Measurements from ENCODE around the gene ETFA. TPM values are rescaled to one million over a fixed set of nuclear protein-coding genes. Genes with fewer than 3 reads are reported as not detected.

The ETFA gene
- total RNA-seq, 1 donor from 2014 or later, result 157 TPM

DNA sequence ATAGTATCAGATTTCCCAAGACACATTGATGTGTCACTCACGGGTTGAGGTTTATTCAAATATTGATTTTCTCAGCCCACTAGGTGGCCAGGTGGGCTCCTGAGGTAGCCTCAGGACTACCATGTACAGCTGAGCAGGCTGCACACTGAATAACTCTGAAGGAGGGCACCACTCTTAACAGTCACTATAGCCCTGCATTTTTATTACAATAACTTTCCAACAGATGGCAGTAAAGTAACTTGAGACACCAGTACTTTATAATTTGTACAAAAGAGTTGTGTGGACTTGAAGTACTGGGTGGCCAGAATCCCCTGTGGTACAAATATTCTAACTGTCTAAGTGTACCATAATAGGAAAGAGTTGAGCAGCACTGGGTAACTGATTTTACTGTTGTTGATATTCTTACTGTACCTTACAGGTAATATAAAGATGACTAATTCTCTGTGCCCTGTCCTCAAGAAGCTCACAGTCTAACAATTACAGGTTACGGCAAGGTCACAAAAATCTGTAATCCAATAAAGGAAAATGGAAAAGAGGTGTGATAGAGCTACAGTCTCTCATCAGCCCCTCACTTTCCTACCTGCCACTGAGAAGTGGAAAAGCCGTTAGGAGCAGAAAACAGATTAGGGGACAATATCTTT is 76.0 kb downstream of the ETFA start:
- intact Hi-C loops (cut with micrococcal nuclease), result loop anchor here (2.0 kb wide), 1 partner anchor 101 kb away; the partner anchor contains the start of gene ISL2
- H3K27ac Mint-ChIP-seq, result no peak overlapping the region
- no peaks in the 10 kb centered on the region for H3K9me3 Mint-ChIP-seq
- H3K4me3 Mint-ChIP-seq (ENCODE audit: low read depth), result no peak overlapping the region
- DNase-seq (ENCODE audit: low spot score), result no peak
- H3K4me1 Mint-ChIP-seq (ENCODE audit: low read depth), result no peaks in the 10 kb centered on the region
- H3K36me3 Mint-ChIP-seq (ENCODE audit: low read depth), result peaks cover 12% of the 10 kb centered on the region
- H3K27me3 Mint-ChIP-seq (ENCODE audit: low read depth), result no peaks in the 10 kb centered on the region

DNA sequence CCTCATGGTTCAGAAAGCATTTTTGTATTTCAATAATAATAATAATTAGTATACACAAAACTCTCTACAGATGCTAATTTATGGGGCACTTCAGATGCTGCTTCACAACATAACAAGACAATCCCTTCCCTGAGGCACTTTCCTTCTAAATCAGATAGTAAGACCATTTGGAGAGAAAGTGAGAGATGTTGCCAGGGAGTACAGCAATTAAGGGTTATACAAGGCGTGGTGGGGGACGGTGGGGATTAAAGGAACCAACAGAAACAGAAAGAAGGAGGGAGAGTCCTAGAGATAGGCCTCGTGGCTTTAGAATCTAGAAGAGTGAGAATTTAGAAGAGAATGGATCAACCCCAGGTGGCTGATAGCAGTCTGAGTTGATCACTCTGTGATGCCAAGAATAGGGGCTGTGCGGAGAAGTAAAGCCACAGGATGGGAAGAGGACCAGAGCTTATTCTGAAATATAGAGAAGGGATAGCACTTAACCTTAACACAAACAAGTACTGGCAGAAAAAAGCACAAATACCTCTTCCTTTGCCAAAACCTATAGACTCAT is 76.9 kb downstream of the ETFA start:
- no peak for DNase-seq (ENCODE audit: low spot score)
- H3K9me3 Mint-ChIP-seq, result no peaks in the 10 kb centered on the region
- H3K27ac Mint-ChIP-seq, result no peak overlapping the region
- no peaks in the 10 kb centered on the region for H3K27me3 Mint-ChIP-seq (ENCODE audit: low read depth)
- intact Hi-C loops (cut with micrococcal nuclease), result loop anchor here (2.0 kb wide), 1 partner anchor 102 kb away; the partner anchor contains the start of gene ISL2
- no peak overlapping the region for H3K4me3 Mint-ChIP-seq (ENCODE audit: low read depth)
- H3K4me1 Mint-ChIP-seq (ENCODE audit: low read depth), result no peaks in the 10 kb centered on the region
- H3K36me3 Mint-ChIP-seq (ENCODE audit: low read depth), result peaks cover 12% of the 10 kb centered on the region

DNA sequence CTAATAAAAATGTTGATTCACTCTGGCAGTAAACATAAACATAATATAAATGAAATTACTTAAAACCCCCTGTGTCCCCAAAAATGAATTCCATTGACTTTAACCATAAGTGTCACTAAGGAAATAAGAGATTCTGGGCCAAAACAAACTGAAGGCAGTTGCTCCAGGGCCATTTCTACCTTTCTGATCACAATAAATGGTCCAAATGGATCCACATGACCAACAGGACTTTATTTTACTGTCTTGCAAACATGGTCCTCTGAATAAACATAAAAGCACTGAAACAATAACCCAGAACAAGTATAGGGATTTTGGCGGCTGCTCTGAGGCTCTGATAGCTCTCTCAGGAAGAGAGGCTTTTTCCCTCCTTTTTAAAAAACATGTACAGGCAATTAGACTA is 77.3 kb downstream of the ETFA start:
- intact Hi-C loops (cut with micrococcal nuclease), result loop anchor here (2.0 kb wide), 1 partner anchor 103 kb away; the partner anchor contains the start of gene ISL2
- Mint-ChIP-seq H3K4me3 (ENCODE audit: low read depth) (no peak overlapping the region), H3K4me1 (ENCODE audit: low read depth) (no peaks in the 10 kb centered on the region), H3K9me3 (no peaks in the 10 kb centered on the region), H3K27ac (no peak overlapping the region), H3K36me3 (ENCODE audit: low read depth) (peaks cover 12% of the 10 kb centered on the region), H3K27me3 (ENCODE audit: low read depth) (no peaks in the 10 kb centered on the region)
- no peak for DNase-seq (ENCODE audit: low spot score)

DNA sequence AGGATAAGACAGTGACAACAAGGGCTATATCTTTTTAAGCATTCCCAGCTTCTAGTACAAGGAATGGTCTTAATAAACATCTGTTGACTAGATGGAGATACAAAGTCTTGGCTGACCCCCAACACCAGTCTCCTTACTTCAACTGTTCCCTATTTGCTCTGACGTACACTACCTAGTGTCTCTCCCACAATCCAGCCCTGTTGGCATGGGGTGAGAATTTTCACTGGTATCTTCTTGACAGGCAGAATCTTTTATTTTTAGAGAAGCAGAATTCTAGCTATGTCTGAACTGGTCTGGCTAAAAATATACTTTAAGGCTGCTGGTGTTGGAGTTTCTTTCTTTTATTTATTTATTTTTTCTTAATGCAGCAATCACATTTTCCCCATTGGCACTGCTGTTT is 82.0 kb downstream of the ETFA start:
- Mint-ChIP-seq H3K27ac (no peak overlapping the region), H3K4me1 (ENCODE audit: low read depth) (peaks cover 6% of the 10 kb centered on the region), H3K27me3 (ENCODE audit: low read depth) (no peaks in the 10 kb centered on the region), H3K36me3 (ENCODE audit: low read depth) (peaks cover 24% of the 10 kb centered on the region), H3K4me3 (ENCODE audit: low read depth) (no peak overlapping the region), H3K9me3 (no peaks in the 10 kb centered on the region)
- intact Hi-C loops (cut with micrococcal nuclease), result no loop called here
- DNase-seq (ENCODE audit: low spot score), result no peak

DNA sequence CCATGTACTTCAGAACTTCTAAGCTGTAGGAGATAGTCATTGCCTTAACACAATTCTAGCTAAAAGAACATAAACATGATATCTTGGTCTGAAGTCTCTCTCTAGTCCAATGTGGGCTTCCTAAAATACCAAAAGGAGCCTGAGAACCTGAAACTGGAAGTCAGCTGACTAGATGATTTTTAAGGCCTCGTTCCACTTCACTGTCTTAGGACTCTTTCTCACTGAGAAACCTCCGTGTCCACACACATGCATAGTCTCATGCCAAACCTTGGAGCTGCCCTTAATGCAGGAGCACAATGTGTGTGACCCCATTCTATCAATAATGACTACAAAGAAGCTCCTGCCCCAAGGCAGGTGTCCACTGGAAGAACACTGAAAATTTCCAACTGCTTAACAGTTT is 87.7 kb downstream of the ETFA start:
- no peaks in the 10 kb centered on the region for H3K9me3 Mint-ChIP-seq
- H3K27ac Mint-ChIP-seq, result no peak overlapping the region
- no peaks in the 10 kb centered on the region for H3K27me3 Mint-ChIP-seq (ENCODE audit: low read depth)
- intact Hi-C loops (cut with micrococcal nuclease), result no loop called here
- H3K4me3 Mint-ChIP-seq (ENCODE audit: low read depth), result no peak overlapping the region
- H3K36me3 Mint-ChIP-seq (ENCODE audit: low read depth), result peaks cover 41% of the 10 kb centered on the region
- peaks cover 8% of the 10 kb centered on the region for H3K4me1 Mint-ChIP-seq (ENCODE audit: low read depth)
- DNase-seq (ENCODE audit: low spot score), result no peak

DNA sequence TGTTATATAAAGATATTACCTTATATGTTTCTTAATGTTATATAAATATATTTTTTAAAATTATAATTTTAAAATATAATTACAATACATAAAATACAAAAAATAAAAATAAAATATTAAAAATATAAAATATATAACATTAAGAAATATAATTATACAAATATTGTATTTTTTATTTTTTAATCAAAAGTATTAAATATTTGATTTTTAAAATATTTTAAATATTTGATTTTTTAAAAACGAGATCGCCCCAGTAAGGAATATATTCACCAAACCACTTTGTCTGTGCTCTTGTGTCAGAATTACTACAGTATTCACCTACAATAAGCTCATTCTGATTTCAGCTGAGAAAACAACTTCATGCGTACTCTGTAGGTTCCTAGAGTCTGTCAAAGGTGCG is 89.1 kb downstream of the ETFA start:
- no peak for DNase-seq (ENCODE audit: low spot score)
- Mint-ChIP-seq H3K27me3 (ENCODE audit: low read depth) (no peaks in the 10 kb centered on the region), H3K27ac (no peak overlapping the region), H3K4me3 (ENCODE audit: low read depth) (no peak overlapping the region), H3K36me3 (ENCODE audit: low read depth) (peaks cover 43% of the 10 kb centered on the region), H3K4me1 (ENCODE audit: low read depth) (peaks cover 10% of the 10 kb centered on the region), H3K9me3 (no peaks in the 10 kb centered on the region)
- intact Hi-C loops (cut with micrococcal nuclease), result no loop called here

DNA sequence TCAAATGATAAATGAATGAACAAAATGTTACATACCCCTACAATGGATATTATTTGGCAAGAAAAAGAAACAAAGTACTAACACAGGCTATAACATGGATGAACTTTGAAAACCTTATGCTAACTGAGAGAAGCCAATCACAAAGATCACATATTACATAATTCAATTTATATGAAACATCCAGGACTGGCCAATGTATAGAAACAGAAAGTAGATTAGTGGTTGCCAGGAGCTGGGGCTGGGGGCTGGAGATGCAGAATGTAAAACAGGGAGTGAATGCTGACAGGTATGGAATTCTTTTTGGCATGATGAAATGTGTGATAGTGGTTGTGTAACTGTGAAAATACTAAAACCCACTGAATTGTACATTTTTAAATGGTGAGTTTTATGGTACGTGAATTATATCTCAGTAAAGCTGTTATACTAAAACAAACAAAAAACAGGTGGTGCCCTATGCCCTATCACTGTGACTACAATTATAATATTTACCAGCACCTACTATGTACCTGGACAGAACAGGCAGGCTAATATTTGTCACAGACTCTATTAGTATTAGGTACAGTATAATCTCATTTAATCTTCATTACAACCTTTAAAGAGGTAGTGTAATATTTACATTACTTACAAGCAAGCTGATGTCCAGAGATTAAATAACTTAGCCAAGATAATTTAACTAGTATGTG is 90.0 kb downstream of the ETFA start:
- Mint-ChIP-seq H3K36me3 (ENCODE audit: low read depth) (peaks cover 44% of the 10 kb centered on the region), H3K4me1 (ENCODE audit: low read depth) (peaks cover 10% of the 10 kb centered on the region), H3K4me3 (ENCODE audit: low read depth) (no peak overlapping the region), H3K9me3 (no peaks in the 10 kb centered on the region), H3K27ac (no peak overlapping the region), H3K27me3 (ENCODE audit: low read depth) (no peaks in the 10 kb centered on the region)
- DNase-seq (ENCODE audit: low spot score), result no peak
- intact Hi-C loops (cut with micrococcal nuclease), result no loop called here

DNA sequence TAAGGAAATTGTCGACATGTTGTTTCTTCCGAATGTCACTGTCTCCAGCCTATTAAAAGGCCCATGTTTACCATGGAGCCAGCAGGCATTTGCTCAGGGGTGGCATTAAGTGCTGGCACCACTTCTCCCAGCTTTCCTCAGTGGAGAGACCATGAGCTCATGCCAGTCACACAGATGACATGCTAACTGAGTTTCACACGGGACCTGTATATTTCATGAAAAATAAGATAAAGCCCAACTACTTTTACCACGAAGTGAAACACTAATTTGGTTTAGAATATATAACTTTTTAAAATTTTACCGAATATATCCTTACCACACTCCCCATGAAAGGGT is 93.4 kb downstream of the ETFA start:
- no peaks in the 10 kb centered on the region for H3K27me3 Mint-ChIP-seq (ENCODE audit: low read depth)
- no peaks in the 10 kb centered on the region for H3K9me3 Mint-ChIP-seq
- H3K36me3 Mint-ChIP-seq (ENCODE audit: low read depth), result peaks cover 34% of the 10 kb centered on the region
- H3K4me1 Mint-ChIP-seq (ENCODE audit: low read depth), result peaks cover 5% of the 10 kb centered on the region
- H3K4me3 Mint-ChIP-seq (ENCODE audit: low read depth), result no peak overlapping the region
- intact Hi-C loops (cut with micrococcal nuclease), result no loop called here
- no peak overlapping the region for H3K27ac Mint-ChIP-seq
- DNase-seq (ENCODE audit: low spot score), result no peak

DNA sequence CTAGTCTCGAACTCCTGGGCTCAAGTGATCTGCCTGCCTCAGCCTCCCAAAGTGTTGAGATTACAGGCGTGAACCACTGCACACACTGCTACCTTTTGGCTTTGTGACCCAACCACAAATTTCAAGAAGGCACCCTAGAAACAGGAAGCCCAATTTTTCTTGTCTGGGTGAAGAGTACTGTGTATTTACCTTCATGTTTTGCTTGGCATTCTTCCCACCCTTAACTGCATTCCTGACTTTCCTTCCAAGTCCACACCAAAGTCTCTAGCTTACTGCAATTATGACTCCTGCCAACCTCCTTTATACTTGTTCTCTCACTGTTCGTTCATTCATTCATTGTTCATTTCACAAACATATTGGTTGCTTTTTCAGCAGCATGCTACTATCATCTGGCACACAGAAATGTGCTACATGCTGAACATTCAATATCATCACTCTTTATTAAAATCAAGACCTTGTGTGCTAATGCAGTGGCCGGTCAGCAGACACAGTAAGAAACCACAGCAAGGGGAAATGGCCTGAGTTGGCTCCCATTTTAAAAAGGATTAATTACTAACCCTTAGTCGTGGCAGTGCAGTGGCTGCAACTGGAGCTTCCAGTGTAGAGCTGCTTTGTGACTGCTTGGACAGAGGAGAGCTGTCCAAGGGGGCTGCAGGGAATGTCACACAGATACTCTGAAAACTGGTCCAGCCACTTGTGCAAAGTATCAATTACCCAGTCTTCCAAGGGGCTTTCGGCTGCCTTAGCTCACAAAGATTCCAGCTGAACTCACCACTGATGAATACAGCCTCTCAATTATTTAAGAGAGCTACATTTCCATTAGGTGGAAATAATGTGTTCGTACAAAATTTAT is 94.0 kb downstream of the ETFA start:
- Mint-ChIP-seq H3K27ac (no peak overlapping the region), H3K4me3 (ENCODE audit: low read depth) (no peak overlapping the region), H3K36me3 (ENCODE audit: low read depth) (peaks cover 33% of the 10 kb centered on the region), H3K4me1 (ENCODE audit: low read depth) (peaks cover 4% of the 10 kb centered on the region), H3K27me3 (ENCODE audit: low read depth) (no peaks in the 10 kb centered on the region), H3K9me3 (no peaks in the 10 kb centered on the region)
- intact Hi-C loops (cut with micrococcal nuclease), result no loop called here
- DNase-seq (ENCODE audit: low spot score), result no peak

DNA sequence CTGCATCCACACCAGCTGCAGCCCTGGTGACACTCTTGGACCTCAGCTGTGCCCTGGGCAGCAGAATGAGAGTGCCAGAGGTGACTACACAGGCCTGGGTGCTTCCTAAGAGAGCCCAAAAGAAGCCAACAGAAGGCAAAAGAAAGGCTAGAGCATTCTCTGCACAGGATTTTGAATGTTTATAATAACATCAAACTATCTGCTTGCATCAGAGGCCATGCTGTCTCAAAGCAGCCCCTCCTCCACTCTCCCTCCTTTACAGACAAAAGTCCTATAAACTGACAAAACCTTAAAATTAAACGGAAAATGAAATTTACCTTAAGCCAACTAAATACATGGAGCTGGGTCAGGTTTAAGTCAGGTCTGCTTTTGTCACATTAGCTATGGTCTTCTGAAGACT is 95.6 kb downstream of the ETFA start:
- H3K27me3 Mint-ChIP-seq (ENCODE audit: low read depth), result no peaks in the 10 kb centered on the region
- DNase-seq (ENCODE audit: low spot score), result no peak
- peaks cover 4% of the 10 kb centered on the region for H3K4me1 Mint-ChIP-seq (ENCODE audit: low read depth)
- H3K9me3 Mint-ChIP-seq, result no peaks in the 10 kb centered on the region
- H3K36me3 Mint-ChIP-seq (ENCODE audit: low read depth), result peaks cover 27% of the 10 kb centered on the region
- H3K4me3 Mint-ChIP-seq (ENCODE audit: low read depth), result no peak overlapping the region
- intact Hi-C loops (cut with micrococcal nuclease), result no loop called here
- H3K27ac Mint-ChIP-seq, result no peak overlapping the region

DNA sequence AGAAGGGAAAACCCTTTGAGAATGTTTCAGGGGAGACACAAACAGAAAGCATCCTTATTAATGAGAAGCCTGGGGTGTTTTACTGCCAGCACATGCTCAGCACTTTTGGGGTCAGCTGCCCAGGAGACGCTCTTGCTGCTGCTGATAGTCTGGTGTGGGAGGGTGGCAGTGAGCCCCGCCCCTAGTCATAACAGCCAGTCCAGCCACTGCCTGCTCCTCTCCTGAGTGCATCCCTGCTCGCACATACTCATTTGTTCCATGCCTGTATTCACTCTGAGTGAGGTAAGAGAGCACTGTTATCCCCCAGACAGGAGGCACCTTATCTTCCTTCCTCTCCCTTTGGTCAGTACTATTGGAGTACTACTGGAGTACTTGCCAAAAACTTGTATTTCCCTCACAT is 101.3 kb downstream of the ETFA start:
- Mint-ChIP-seq H3K27ac (no peak overlapping the region), H3K4me3 (ENCODE audit: low read depth) (no peak overlapping the region), H3K36me3 (ENCODE audit: low read depth) (peaks cover 9% of the 10 kb centered on the region)

DNA sequence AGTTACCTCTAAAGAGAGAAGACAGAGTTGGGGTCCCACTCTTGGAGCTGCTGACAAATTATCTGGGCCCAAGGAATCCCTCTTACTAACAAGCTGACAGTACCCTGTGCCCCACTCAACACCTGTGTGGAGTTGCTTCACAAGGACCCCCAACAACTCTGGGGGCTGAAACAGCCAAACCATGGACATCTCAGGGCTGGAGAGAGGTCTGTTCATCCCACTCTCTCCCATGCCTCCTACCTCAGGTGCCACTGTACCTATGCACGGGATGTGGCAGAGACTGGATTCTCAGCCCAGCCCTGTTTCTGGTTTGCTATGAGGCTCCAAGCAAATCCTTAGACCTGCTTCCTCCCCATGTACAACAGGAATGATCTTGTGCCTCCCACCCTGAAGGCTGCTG is 101.7 kb downstream of the ETFA start:
- no peaks in the 10 kb centered on the region for H3K27me3 Mint-ChIP-seq (ENCODE audit: low read depth)
- H3K9me3 Mint-ChIP-seq, result no peaks in the 10 kb centered on the region
- no peak overlapping the region for H3K27ac Mint-ChIP-seq
- H3K4me1 Mint-ChIP-seq (ENCODE audit: low read depth), result peaks cover 4% of the 10 kb centered on the region
- DNase-seq (ENCODE audit: low spot score), result no peak
- intact Hi-C loops (cut with micrococcal nuclease), result no loop called here
- peaks cover 9% of the 10 kb centered on the region for H3K36me3 Mint-ChIP-seq (ENCODE audit: low read depth)
- H3K4me3 Mint-ChIP-seq (ENCODE audit: low read depth), result no peak overlapping the region

More for the DNA sequence above, 101.3 kb downstream of the ETFA start:
- intact Hi-C loops (cut with micrococcal nuclease), result no loop called here
- Mint-ChIP-seq H3K9me3 (no peaks in the 10 kb centered on the region), H3K27me3 (ENCODE audit: low read depth) (no peaks in the 10 kb centered on the region), H3K4me1 (ENCODE audit: low read depth) (peaks cover 4% of the 10 kb centered on the region)
- no peak for DNase-seq (ENCODE audit: low spot score)
